HepG2 (cell line): ENCODE measurements around the gene GLG1.
"Not testable (repeated sequence)": the region's sequence is repeated elsewhere in the genome, so short reads cannot be mapped to it uniquely, and the experiment has no call there.

ENCODE experiments used
- ATF2 ChIP-seq: sonication (generic); formaldehyde crosslinking; IDR thresholded peaks from 2 replicates; pipeline ENCODE4 v1.4.0; 2020; ENCODE audit warnings: missing genetic modification reagents
- CHCHD3 ChIP-seq: sonication (generic); formaldehyde crosslinking; IDR thresholded peaks from 2 replicates; pipeline ENCODE4 v1.8.0; 2022; ENCODE audit warnings: mild to moderate bottlenecking, missing genetic modification reagents, moderate library complexity
- CTCF ChIP-seq: sonication (generic); formaldehyde crosslinking; IDR thresholded peaks from 2 replicates; pipeline ENCODE4 v1.5.0; 2020; ENCODE audit warnings: mild to moderate bottlenecking, missing genetic modification reagents, moderate library complexity
- JUND ChIP-seq: sonication (generic); formaldehyde crosslinking; IDR thresholded peaks from 2 replicates; pipeline ENCODE4 v1.8.0; 2022; ENCODE audit warnings: mild to moderate bottlenecking, missing genetic modification reagents
- POLR2AphosphoS5 ChIP-seq: IDR thresholded peaks from 2 replicates; pipeline ENCODE4 v1.6.1; 2012; ENCODE audit warnings: low read depth, low read length
- TAF1 ChIP-seq: sonication (generic); formaldehyde crosslinking; IDR thresholded peaks from 2 replicates; pipeline ENCODE4 v1.4.0; 2020; ENCODE audit warnings: missing genetic modification reagents
- TBP ChIP-seq: sonication (generic); formaldehyde crosslinking; IDR thresholded peaks from 2 replicates; pipeline ENCODE4 v1.5.0; 2020; ENCODE audit warnings: missing genetic modification reagents
- ZNF281 ChIP-seq: sonication (generic); formaldehyde crosslinking; IDR thresholded peaks from 2 replicates; pipeline ENCODE4 v1.4.0; 2020; ENCODE audit warnings: missing genetic modification reagents, borderline replicate concordance
- ZNF292 ChIP-seq: sonication (generic); formaldehyde crosslinking; IDR thresholded peaks from 2 replicates; pipeline ENCODE4 v1.8.1; 2022; ENCODE audit warnings: mild to moderate bottlenecking, low read depth, missing genetic modification reagents, borderline replicate concordance
- ZNF780A ChIP-seq: sonication (generic); formaldehyde crosslinking; IDR thresholded peaks from 2 replicates; pipeline ENCODE4 v1.8.0; 2022; ENCODE audit warnings: mild to moderate bottlenecking, missing genetic modification reagents, moderate library complexity
- ZNF841 ChIP-seq: sonication (generic); formaldehyde crosslinking; IDR thresholded peaks from 2 replicates; pipeline ENCODE4 v1.8.1; 2023; ENCODE audit warnings: missing genetic modification reagents, borderline replicate concordance

GRCh38 chr16:74400238-74400637 lies 206.7 kb downstream of the GLG1 start:
- not testable (repeated sequence) for TF ChIP-seq JUND (CRISPR knock-in tag); ZNF780A; ATF2 (CRISPR knock-in tag); ZNF841 (CRISPR knock-in tag); POLR2AphosphoS5; TAF1 (CRISPR knock-in tag); CHCHD3 (CRISPR knock-in tag); CTCF (CRISPR knock-in tag); TBP (CRISPR knock-in tag); ZNF292 (CRISPR knock-in tag); ZNF281 (CRISPR knock-in tag)
